ENCODE results near the gene CA10. TPM values are rescaled to one million over a fixed set of nuclear protein-coding genes. Genes with fewer than 3 reads are reported as not detected.

Gene CA10
- total and polyA plus RNA-seq, 5 experiments from 2014 or later = not detected

DNA sequence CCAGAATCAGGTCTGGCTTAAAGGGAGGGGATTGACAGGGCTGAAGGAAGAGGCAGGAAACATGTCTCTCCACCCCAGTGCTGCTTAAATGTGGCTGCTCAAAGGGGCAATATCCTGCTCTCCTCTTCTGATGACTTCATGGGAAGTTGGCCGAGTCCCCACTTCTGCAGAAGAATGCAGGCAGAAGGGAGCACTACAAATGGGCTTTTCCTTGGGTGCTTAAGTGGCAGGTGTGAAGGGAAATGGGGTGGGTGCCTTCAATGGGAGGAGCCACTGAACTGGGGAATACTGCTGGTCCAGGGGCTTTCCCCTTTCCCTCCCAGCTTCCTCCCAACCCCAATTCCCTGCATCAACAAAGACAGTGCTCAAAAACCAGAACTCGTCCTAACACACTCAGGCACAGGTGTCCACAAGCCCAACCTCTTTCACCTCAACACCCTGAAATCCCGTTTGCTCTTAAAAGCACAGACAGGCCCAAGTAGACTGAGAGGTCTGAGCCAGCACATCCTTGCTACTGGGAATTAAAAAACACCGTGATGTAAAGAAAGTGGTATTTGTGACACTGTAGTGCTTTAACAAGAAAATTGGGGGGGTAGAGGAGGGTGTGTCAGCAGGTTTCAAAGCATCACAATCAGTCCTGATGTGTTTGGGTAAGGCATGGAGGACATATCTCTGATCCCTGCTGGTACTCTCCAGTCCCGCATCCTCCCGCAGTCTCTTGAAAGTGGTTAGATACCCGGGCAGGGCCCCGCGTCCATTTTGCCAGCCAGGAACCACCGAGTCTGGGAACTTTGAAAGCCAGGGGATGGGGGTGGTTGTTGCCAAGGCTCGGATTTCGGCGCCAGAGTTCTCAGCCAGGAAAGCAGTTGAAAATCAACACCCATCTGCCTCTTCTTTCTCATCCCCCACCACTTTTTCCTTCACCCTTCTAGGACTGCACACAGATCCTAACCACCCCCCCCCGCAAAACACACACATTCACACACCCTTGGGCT lies 1.6 kb downstream of the CA10 start:
- POLR2A ChIA-PET = no interaction called here
- Mint-ChIP-seq H3K4me1 (peaks cover 0 to 8% (median 6%) of the 10 kb centered on the region in 4 donors), H3K4me3 (no peak overlapping the region), H3K36me3 (peaks cover 3 to 7% (median 7%) of the 10 kb centered on the region in 3 donors), H3K9me3 (peaks cover 0 to 24% (median 11%) of the 10 kb centered on the region in 9 donors), H3K27ac (no peak overlapping the region), H3K27me3 (peaks cover 40 to 58% (median 46%) of the 10 kb centered on the region in 5 donors)
- ATAC-seq (no peak), DNase-seq (no peak)

DNA sequence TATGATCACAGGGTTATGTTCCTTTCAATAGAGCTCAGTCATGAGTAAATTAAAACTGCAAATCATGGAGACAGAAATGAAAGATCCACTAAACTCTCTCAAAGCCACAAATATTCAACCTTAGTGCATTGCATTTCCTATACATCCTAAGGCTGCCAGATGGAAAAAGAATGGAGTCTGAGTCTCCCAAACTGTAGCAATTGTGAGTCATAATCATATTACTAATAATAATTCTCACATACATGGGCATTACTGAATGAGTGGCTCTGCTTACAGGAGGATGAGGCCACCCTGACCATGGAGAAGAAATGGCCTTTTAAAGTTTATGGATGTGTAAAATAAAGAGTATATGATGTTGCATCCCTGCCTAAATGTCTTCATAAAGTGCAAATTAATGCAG lies 3.2 kb downstream of the CA10 start:
- Mint-ChIP-seq H3K36me3 (peaks cover 3 to 7% (median 6%) of the 10 kb centered on the region in 3 donors), H3K27me3 (peaks cover 35 to 46% (median 39%) of the 10 kb centered on the region in 5 donors), H3K4me3 (no peak overlapping the region), H3K4me1 (peaks cover 0 to 8% (median 6%) of the 10 kb centered on the region in 4 donors), H3K9me3 (peaks cover 0 to 22% (median 6%) of the 10 kb centered on the region in 9 donors), H3K27ac (no peak overlapping the region)
- ATAC-seq = no peak
- DNase-seq = no peak
- POLR2A ChIA-PET = no interaction called here

DNA sequence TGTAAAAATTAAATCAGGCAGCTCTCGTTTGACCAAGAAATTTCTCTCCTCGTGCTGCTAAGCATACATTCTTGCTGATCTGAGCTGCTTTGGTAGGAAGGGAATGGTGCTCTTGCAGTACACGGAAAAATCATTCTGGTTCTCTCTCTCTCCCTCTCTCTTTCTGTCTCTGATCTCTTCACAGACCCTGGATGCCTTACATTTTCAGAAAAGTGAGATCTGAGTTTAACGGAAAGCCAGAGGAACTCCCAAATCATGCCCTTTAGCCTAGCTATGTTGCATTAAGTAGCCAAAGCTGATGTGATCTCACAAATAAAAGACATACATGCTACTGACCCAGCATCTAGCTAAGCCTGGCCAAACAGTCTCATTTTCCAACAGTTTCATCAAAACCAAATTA lies 4.0 kb downstream of the CA10 start:
- Mint-ChIP-seq H3K27me3 (peaks cover 30 to 38% (median 34%) of the 10 kb centered on the region in 5 donors), H3K4me1 (peaks cover 0 to 8% (median 6%) of the 10 kb centered on the region in 4 donors), H3K4me3 (no peak overlapping the region), H3K27ac (no peak overlapping the region), H3K36me3 (peaks cover 0 to 7% (median 0%) of the 10 kb centered on the region in 3 donors), H3K9me3 (peaks cover 0 to 16% (median 0%) of the 10 kb centered on the region in 9 donors)
- ATAC-seq (no peak), DNase-seq (no peak)
- POLR2A ChIA-PET = no interaction called here

DNA sequence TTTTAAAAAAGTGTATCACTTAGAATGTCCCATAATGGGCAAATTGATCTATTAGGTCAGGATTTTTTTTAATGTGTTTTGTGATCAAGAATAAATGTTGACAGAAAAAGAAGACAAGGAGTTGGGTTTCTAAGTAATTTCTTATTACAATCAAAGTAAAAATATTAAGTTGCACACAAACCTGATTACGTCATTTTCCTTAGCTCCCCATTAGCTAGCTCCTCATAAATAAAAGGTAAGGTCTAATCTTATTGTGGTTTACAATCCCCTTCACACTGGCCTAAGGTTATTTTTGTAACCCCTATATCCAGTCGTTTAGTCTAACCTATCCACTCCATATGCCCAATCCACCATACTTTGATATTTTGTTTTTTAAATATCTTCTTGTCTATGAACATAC lies 7.6 kb downstream of the CA10 start:
- DNase-seq (no peak), ATAC-seq (no peak)
- Mint-ChIP-seq H3K4me1 (no peaks in the 10 kb centered on the region), H3K36me3 (no peaks in the 10 kb centered on the region), H3K27me3 (peaks cover 5 to 16% (median 12%) of the 10 kb centered on the region in 5 donors), H3K4me3 (no peak overlapping the region), H3K9me3 (peaks cover 0 to 4% (median 0%) of the 10 kb centered on the region in 9 donors), H3K27ac (no peak overlapping the region)
- POLR2A ChIA-PET = no interaction called here

DNA sequence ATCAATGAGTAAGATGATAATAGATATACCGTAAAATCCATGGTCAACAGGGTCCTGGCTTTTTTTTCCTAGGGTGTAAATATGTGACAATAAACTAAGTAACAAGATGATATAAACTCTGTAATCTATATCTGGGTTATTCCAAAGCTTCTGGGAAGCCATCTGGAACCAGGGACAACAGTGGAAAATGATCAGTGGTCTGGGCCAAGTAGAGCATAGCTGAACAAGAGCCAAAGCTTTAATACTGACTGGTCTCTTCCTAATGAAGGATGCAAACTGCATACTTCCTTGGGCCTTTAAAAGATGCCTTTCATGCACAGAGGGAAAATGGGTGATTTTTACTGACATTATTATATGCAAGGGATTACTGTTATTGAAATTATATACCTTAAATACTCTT lies 8.9 kb downstream of the CA10 start:
- ATAC-seq (no peak), DNase-seq (no peak)
- POLR2A ChIA-PET = no interaction called here
- no peaks in the 10 kb centered on the region for H3K36me3 Mint-ChIP-seq
- peaks cover 0 to 2% (median 0%) of the 10 kb centered on the region in 9 donors for H3K9me3 Mint-ChIP-seq
- H3K4me1 Mint-ChIP-seq = no peaks in the 10 kb centered on the region
- H3K4me3 Mint-ChIP-seq = no peak overlapping the region
- peaks cover 0 to 12% (median 8%) of the 10 kb centered on the region in 5 donors for H3K27me3 Mint-ChIP-seq
- H3K27ac Mint-ChIP-seq = no peak overlapping the region

DNA sequence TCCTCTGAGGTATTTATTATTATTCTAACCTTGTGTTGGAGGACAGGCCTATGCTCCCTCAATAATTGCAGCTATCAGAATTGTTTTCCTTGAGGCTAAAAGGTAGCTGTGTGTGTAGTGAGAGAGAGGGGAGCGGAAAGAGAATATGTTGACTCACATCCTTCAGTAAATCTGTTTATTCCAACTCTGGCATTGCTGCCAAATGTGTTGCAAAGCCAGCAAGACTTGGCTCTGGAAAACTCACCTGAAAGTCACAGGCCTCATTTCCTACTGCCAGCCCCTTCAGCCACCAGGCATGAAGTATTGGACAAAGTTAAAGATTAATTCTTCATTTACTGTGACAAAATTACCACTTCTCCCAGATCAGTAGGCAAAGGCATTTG lies 9.6 kb downstream of the CA10 start:
- ATAC-seq (no peak), DNase-seq (no peak)
- H3K27ac Mint-ChIP-seq = no peak overlapping the region
- H3K9me3 Mint-ChIP-seq = no peaks in the 10 kb centered on the region
- no peaks in the 10 kb centered on the region for H3K4me1 Mint-ChIP-seq
- POLR2A ChIA-PET = no interaction called here
- no peaks in the 10 kb centered on the region for H3K36me3 Mint-ChIP-seq
- no peak overlapping the region for H3K4me3 Mint-ChIP-seq
- peaks cover 0 to 9% (median 2%) of the 10 kb centered on the region in 5 donors for H3K27me3 Mint-ChIP-seq

DNA sequence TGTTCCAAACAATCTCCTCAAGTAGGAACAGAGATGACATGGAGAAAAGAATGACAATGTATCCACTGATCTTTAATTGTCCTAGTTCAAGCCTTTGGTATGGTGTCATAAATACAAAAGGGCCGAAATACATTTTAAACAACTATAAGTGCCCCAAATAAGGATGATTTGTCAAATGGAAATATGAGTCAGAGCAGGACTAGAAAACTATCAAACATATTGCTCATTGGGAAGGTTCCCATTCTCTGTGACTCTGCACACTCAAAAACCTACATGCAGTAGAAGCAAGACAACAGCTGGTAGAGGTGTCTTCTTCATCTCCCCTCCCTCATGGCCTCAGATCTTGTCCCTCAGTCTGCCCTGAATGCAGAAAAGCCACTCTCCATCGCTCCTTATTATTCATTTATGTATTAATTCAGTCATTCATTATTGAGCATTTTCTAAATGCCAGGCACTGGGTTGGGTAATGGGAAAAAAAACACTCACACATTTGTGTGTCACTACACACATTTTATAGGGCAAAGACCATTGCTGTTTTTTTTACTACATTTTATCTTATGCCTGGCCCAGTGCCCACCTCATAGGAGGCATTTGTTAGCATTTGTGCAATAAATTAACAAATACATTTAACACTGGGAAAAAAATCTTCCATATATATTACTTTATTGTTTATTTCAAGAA lies 10.1 kb downstream of the CA10 start:
- ATAC-seq (no peak), DNase-seq (no peak)
- Mint-ChIP-seq H3K9me3 (no peaks in the 10 kb centered on the region), H3K27ac (no peak overlapping the region), H3K27me3 (peaks cover 0 to 9% (median 2%) of the 10 kb centered on the region in 5 donors), H3K4me3 (no peak overlapping the region), H3K36me3 (no peaks in the 10 kb centered on the region), H3K4me1 (no peaks in the 10 kb centered on the region)
- POLR2A ChIA-PET = no interaction called here

DNA sequence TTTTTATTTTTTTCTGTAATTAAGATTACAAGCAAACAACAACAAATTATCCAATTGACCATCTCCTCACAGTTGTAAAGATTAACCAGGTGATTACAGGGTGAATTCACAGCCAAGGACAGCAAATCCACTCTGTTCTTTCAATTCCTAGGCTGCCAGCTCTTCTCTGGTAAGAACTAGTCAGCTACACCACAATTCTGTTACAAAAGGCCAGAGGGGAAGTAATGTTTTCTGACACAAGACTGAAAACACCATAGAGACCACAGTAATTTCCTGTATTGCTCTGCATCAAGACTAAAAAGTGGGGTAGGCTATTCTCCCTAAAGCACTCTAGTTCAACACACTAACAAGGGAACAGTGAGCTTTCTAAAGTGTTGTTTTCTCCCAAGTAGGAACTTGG lies 10.6 kb downstream of the CA10 start:
- Mint-ChIP-seq H3K9me3 (no peaks in the 10 kb centered on the region), H3K27me3 (peaks cover 0 to 9% (median 2%) of the 10 kb centered on the region in 5 donors), H3K4me3 (no peak overlapping the region), H3K4me1 (no peaks in the 10 kb centered on the region), H3K36me3 (no peaks in the 10 kb centered on the region), H3K27ac (no peak overlapping the region)
- no peak for ATAC-seq
- POLR2A ChIA-PET = no interaction called here
- no peak for DNase-seq

DNA sequence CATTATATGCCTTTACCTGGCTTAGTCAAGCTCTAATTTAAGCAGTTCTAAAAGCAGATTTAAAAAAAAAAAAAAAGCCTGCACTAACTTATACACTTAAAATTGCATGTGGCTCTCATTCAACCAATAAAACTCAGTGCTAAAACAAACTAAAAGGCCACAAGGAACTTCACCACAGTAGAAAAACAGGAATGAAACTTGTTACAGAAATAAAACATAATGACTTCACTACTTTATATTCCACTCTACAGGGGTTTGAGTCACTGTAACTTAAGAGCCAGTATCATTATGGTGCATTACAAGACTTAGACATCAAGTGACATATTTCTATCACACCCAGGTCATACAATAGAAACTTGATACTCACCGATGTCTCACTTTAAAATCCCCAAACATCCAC lies 11.1 kb downstream of the CA10 start:
- Mint-ChIP-seq H3K27me3 (peaks cover 0 to 9% (median 2%) of the 10 kb centered on the region in 5 donors), H3K27ac (no peak overlapping the region), H3K4me3 (no peak overlapping the region), H3K36me3 (no peaks in the 10 kb centered on the region), H3K9me3 (no peaks in the 10 kb centered on the region), H3K4me1 (no peaks in the 10 kb centered on the region)
- ATAC-seq = no peak
- no peak for DNase-seq
- POLR2A ChIA-PET = no interaction called here

DNA sequence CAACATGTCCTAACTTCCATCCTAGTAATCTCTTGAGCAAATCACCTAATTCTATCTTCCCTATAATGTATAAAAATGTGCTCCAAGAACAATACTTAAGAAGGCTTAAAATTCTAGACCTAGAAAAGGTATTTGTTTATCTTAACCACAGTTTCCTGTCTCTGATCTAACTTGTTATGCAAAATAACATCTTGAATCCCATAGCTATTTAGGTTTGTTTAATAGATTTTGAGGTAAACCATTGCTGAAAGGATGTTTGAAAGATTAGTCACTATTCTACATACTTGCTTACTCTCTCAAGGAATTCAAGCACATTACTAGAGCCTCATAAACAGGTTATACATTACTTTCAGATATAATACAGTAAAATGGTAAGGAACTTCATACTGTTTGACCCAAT lies 13.0 kb downstream of the CA10 start:
- H3K4me3 Mint-ChIP-seq = no peak overlapping the region
- no peaks in the 10 kb centered on the region for H3K36me3 Mint-ChIP-seq
- no peak for DNase-seq
- no peak for ATAC-seq
- H3K4me1 Mint-ChIP-seq = no peaks in the 10 kb centered on the region
- H3K27ac Mint-ChIP-seq = no peak overlapping the region
- POLR2A ChIA-PET = no interaction called here
- H3K27me3 Mint-ChIP-seq = peaks cover 0 to 11% (median 2%) of the 10 kb centered on the region in 5 donors
- H3K9me3 Mint-ChIP-seq = peaks cover 0 to 4% (median 0%) of the 10 kb centered on the region in 9 donors

DNA sequence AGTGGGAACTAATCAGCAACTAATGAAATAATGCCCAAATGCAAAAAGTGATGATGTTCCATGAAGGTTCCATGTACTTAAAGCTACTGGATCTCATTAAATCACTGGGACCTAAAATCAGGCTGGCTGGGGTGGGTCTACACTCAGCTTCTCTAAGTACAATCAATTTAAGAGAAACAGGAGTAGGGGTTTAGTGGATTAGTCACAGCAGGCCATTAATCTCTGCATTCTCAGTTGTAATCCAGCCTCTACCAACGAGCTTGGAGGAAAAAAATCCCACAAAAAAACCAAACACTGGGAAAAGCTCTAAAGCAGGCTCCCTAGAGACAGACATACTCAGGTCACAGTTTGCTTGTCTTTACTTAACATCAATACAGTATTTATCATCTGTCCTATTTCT lies 15.0 kb downstream of the CA10 start:
- Mint-ChIP-seq H3K4me3 (no peak overlapping the region), H3K27me3 (peaks cover 0 to 11% (median 5%) of the 10 kb centered on the region in 5 donors), H3K9me3 (peaks cover 0 to 4% (median 0%) of the 10 kb centered on the region in 9 donors), H3K4me1 (no peaks in the 10 kb centered on the region), H3K36me3 (no peaks in the 10 kb centered on the region), H3K27ac (no peak overlapping the region)
- POLR2A ChIA-PET = no interaction called here
- DNase-seq (no peak), ATAC-seq (no peak)

DNA sequence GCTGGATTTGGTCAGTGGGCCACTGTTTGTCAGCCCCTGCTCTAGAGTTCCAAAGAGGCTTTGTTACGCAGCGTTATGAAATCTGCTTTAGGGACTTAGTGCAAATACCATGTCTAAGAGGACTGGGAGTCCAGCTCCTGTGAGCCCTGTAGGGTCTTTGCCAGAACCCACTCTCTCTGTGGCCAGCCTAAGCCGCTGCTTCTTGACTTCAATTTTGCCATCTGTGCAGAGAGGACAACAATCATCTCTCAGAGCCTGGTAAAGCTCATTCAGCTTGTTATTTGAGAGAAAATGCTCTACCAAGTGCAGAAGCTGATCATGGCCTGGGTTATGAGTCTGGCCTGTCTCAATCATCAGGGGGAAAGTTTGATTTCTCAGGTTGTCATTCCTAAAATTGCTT lies 17.9 kb downstream of the CA10 start:
- POLR2A ChIA-PET = no interaction called here
- DNase-seq (no peak), ATAC-seq (no peak)
- Mint-ChIP-seq H3K9me3 (peaks cover 0 to 4% (median 0%) of the 10 kb centered on the region in 9 donors), H3K36me3 (no peaks in the 10 kb centered on the region), H3K4me1 (no peaks in the 10 kb centered on the region), H3K4me3 (no peak overlapping the region), H3K27ac (no peak overlapping the region), H3K27me3 (peaks cover 0 to 21% (median 5%) of the 10 kb centered on the region in 5 donors)

DNA sequence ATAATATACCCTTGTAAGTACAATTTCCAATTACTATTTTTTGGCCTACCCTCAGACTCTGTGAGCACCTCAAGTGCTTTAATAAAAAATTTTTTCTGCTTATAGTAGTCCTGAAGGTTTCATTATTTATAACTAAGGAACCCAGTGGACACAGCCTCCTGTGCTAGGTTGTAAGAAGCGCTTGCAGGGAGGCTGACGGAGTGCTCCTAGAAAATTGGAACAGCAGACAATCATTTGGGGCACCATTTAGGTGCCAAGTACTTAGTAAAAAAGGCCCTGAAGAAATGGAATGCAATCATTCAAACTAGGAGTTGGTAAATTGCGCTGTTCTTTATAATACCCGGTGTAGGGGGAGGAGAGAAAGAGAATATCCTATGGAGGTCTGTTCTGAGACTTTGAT lies 19.8 kb downstream of the CA10 start:
- ATAC-seq (no peak), DNase-seq (no peak)
- POLR2A ChIA-PET = no interaction called here
- Mint-ChIP-seq H3K4me1 (no peaks in the 10 kb centered on the region), H3K27me3 (peaks cover 0 to 35% (median 5%) of the 10 kb centered on the region in 5 donors), H3K36me3 (no peaks in the 10 kb centered on the region), H3K4me3 (no peak overlapping the region), H3K27ac (no peak overlapping the region), H3K9me3 (peaks cover 0 to 4% (median 0%) of the 10 kb centered on the region in 9 donors)

Measured in naive thymus-derived CD8-positive, alpha-beta T cell (primary cell).